Activated B cell treated with CpG ODN at 0.5 μM for 24 hours (primary cell): Measurements from ENCODE around the gene NEGR1. TPM values are rescaled to one million over a fixed set of nuclear protein-coding genes. Genes with fewer than 3 reads are reported as not detected.

Source experiments
- ATAC-seq: fragments of 200-7000 bp; cut with Tn5 transposase; one replicate; pipeline ENCODE4 v1.10.0; 2021; ENCODE audit warnings: low read depth, mild to moderate bottlenecking, moderate library complexity
- CTCF ChIA-PET: fragments of 350-600 bp; sonication (Branson Sonifier 250); formaldehyde crosslinking; loops from one replicate; lab custom pipeline; 2021; ENCODE audit warnings: antibody characterized with exemption; lab: Charles Lee
- POLR2A ChIA-PET: fragments of 350-600 bp; sonication (Branson Sonifier 250); formaldehyde crosslinking; loops from one replicate; lab custom pipeline; 2021; ENCODE audit warnings: antibody characterized with exemption; lab: Charles Lee
- DNase-seq: peaks from one replicate; pipeline ENCODE4 v3.0.0; 2022
- H3K27ac Mint-ChIP-seq: one replicate; pipeline ENCODE4 v1.8.0; 2020; ENCODE audit warnings: mixed read lengths
- H3K27me3 Mint-ChIP-seq: one replicate; pipeline ENCODE4 v1.8.0; 2021; ENCODE audit warnings: mixed read lengths
- H3K36me3 Mint-ChIP-seq: one replicate; pipeline ENCODE4 v1.8.0; 2021; ENCODE audit warnings: low read depth, mixed read lengths
- H3K4me1 Mint-ChIP-seq: one replicate; pipeline ENCODE4 v1.8.0; 2021; ENCODE audit warnings: mixed read lengths
- H3K4me3 Mint-ChIP-seq: one replicate; pipeline ENCODE4 v1.8.0; 2020; ENCODE audit warnings: mild to moderate bottlenecking, mixed read lengths
- H3K9me3 Mint-ChIP-seq: one replicate; pipeline ENCODE4 v1.8.0; 2020; ENCODE audit warnings: mixed read lengths
- intact Hi-C: fragments of 100-400 bp; cut with micrococcal nuclease; formaldehyde crosslinking; loops from one replicate; pipeline ENCODE4 v1.15.1; 2024
- total RNA-seq: library from RNA; stranded (reverse); gene quantifications from 2 replicates; pipeline ENCODE4 v1.2.3, GENCODE V29; 2022
- TF ChIP-seq, protein P1 (sequence below): fragments of 200-600 bp; IDR thresholded peaks from one replicate; pipeline ENCODE4 v1.8.0; 2022; ENCODE audit warnings: antibody characterized with exemption, mild to moderate bottlenecking

Gene NEGR1
- total RNA-seq, 1 donor from 2014 or later, result not detected

DNA sequence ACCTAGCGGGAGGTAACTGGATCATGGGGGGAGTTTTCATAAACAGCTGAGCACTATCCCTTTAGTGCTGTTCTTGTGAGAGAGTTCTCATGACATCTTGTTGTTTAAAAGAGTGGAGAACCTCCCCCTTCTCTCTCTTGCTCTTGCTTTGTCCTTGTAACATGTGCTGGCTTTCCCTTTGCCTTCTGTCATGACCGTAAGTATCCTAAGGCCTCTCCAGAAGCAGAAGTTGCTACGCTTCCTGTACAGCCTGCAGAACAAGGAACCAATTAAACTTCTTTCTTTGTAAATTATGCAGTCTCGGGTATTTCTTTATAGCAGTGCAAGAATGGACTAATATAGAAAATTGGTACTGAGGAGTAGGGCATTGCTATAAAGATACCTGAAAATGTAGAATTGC is 515.6 kb downstream of the NEGR1 start:
- Mint-ChIP-seq H3K27ac (no peak overlapping the region), H3K36me3 (no peaks in the 10 kb centered on the region), H3K9me3 (peaks cover 2% of the 10 kb centered on the region), H3K4me3 (no peak overlapping the region), H3K4me1 (no peaks in the 10 kb centered on the region), H3K27me3 (no peaks in the 10 kb centered on the region)
- CTCF ChIA-PET, result no interaction called here
- DNase-seq (no peak), ATAC-seq (no peak)
- POLR2A ChIA-PET, result no interaction called here
- TF ChIP-seq, protein P1, sequence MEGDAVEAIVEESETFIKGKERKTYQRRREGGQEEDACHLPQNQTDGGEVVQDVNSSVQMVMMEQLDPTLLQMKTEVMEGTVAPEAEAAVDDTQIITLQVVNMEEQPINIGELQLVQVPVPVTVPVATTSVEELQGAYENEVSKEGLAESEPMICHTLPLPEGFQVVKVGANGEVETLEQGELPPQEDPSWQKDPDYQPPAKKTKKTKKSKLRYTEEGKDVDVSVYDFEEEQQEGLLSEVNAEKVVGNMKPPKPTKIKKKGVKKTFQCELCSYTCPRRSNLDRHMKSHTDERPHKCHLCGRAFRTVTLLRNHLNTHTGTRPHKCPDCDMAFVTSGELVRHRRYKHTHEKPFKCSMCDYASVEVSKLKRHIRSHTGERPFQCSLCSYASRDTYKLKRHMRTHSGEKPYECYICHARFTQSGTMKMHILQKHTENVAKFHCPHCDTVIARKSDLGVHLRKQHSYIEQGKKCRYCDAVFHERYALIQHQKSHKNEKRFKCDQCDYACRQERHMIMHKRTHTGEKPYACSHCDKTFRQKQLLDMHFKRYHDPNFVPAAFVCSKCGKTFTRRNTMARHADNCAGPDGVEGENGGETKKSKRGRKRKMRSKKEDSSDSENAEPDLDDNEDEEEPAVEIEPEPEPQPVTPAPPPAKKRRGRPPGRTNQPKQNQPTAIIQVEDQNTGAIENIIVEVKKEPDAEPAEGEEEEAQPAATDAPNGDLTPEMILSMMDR, result no peak
- intact Hi-C loops, result no loop called here

DNA sequence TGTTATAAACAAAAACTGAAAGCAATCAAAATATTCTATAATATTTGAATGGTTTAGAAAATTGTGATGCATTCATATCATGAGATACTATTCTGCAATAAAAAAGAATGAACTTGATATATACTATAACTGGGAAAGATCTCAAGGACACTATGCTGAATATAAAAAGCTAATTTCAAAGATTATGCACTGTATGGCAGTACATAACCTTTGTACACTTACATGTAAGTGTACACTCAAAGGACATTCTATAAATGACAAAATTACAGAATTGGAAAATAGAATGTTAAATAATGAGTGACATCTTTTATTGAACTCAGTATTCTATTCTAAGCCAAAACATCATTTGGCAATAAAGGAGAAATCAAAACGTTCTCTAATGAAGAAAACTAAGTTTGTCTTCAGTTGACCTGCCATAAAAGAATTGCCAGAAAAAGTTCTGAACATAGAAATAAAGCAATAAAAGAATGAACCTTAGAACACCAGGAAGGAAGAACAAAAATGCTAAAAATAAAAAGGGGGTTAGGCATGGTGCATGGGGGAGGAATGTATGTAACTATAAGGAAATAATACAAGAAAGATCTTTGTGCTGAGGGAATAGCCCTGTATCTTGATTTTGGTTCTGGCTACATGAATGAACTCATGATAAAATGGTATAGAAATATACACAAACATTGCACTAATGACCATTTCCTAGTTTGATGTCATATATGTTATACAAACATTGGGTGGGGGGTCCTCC is 519.7 kb downstream of the NEGR1 start:
- POLR2A ChIA-PET, result no interaction called here
- intact Hi-C loops, result no loop called here

DNA sequence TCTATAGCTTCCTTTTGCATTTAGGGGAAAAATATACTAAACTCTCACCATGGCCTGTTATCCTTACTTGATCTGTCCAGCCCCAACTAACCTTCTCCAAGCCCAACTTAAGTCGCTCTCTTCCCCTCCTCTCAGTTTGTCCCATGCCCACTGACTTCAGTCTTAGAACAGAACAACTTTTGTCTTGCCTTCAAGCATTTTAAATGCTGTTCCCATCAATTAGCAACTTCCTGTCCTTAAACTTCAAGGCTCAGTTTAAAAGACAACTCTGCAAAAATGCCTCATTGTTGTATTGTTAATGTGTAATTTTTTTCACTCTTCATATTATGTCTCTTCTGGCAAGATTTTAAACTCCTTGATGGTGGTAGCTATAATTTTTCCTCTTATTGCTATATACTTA is 526.9 kb downstream of the NEGR1 start:
- no peak for DNase-seq
- Mint-ChIP-seq H3K4me1 (no peaks in the 10 kb centered on the region), H3K9me3 (no peaks in the 10 kb centered on the region), H3K27me3 (no peaks in the 10 kb centered on the region), H3K27ac (no peak overlapping the region), H3K36me3 (no peaks in the 10 kb centered on the region), H3K4me3 (no peak overlapping the region)
- ATAC-seq, result no peak
- intact Hi-C loops, result no loop called here
- ChIA-PET CTCF (no interaction called here), POLR2A (no interaction called here)
- TF ChIP-seq, protein P1, result no peak

More for the DNA sequence above, 519.7 kb downstream of the NEGR1 start:
- Mint-ChIP-seq H3K27me3 (no peaks in the 10 kb centered on the region), H3K4me1 (no peaks in the 10 kb centered on the region), H3K4me3 (no peak overlapping the region), H3K27ac (no peak overlapping the region), H3K36me3 (no peaks in the 10 kb centered on the region), H3K9me3 (peaks cover 2% of the 10 kb centered on the region)
- CTCF ChIA-PET, result no interaction called here
- TF ChIP-seq, protein P1, result no peak
- ATAC-seq (no peak), DNase-seq (no peak)

DNA sequence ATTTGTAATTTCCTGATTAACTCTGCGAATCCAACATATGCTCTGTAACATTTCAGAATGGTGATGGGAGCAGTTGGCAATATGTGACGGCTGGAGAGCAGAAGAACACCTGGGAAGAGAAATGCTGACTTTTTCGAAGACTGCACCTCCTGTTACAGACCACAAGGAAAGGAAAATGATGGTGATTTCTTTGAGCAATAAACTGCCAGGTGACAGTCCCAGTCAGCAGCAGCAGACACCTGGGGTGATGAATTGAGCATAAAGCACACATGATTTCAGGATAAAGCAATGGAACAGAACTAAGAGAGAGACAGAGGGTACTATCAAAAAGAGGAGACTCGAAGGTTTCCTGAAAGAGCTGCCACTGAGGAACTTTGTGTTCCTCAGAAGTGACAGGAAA is 528.6 kb downstream of the NEGR1 start:
- Mint-ChIP-seq H3K9me3 (peaks cover 2% of the 10 kb centered on the region), H3K27ac (no peak overlapping the region), H3K27me3 (no peaks in the 10 kb centered on the region), H3K4me3 (no peak overlapping the region), H3K4me1 (no peaks in the 10 kb centered on the region), H3K36me3 (no peaks in the 10 kb centered on the region)
- ChIA-PET CTCF (no interaction called here), POLR2A (no interaction called here)
- intact Hi-C loops, result no loop called here
- ATAC-seq, result no peak
- TF ChIP-seq, protein P1, result no peak
- DNase-seq, result no peak

DNA sequence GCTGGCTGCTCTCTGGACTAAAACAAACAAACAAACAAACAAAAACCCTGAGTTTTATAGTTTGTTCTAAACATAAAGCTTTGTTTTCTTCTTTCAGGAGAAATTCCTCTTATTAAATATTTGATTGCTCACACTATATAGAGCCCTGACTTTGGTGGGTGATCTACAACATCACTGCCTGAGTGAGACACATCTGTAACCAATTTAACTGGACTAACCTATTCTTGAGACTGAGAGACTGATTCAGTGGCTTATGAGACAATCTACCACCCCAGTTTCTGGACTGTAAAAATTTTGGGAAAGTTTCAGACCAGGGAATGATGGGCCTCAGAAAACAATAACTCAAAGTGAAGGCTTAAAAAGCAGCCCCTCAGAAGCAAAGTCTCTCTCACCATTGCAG is 537.0 kb downstream of the NEGR1 start:
- CTCF ChIA-PET, result no interaction called here
- POLR2A ChIA-PET, result no interaction called here
- H3K4me3 Mint-ChIP-seq, result no peak overlapping the region
- intact Hi-C loops, result no loop called here
- H3K36me3 Mint-ChIP-seq, result no peaks in the 10 kb centered on the region
- DNase-seq (no peak), ATAC-seq (no peak)
- no peaks in the 10 kb centered on the region for H3K4me1 Mint-ChIP-seq
- H3K27ac Mint-ChIP-seq, result no peak overlapping the region
- peaks cover 2% of the 10 kb centered on the region for H3K9me3 Mint-ChIP-seq
- TF ChIP-seq, protein P1, result no peak
- no peaks in the 10 kb centered on the region for H3K27me3 Mint-ChIP-seq
